WTC11 (cell line): ENCODE data around the gene TMEM130. TPM values are rescaled to one million over a fixed set of nuclear protein-coding genes. Genes with fewer than 3 reads are reported as not detected.

Experiments
- ATAC-seq: fragments of 200-7000 bp; cut with Tn5 transposase; 2 replicates; pipeline ENCODE4 v1.10.0; 2021; ENCODE audit warnings: mild to moderate bottlenecking, moderate library complexity
- CTCF ChIA-PET: fragments of 300-600 bp; sonication (Branson Sonifier 250); formaldehyde crosslinking; loops from one replicate; lab custom pipeline; 2021; ENCODE audit warnings: antibody characterized with exemption; lab: Charles Lee
- POLR2A ChIA-PET: fragments of 350-600 bp; sonication (Branson Sonifier 250); formaldehyde crosslinking; loops from one replicate; lab custom pipeline; 2021; ENCODE audit warnings: antibody characterized with exemption; lab: Charles Lee
- DNase-seq: peaks from one replicate; pipeline ENCODE4 v3.0.0; 2021; ENCODE audit warnings: low spot score
- H3K27ac Mint-ChIP-seq: 2 replicates; pipeline ENCODE4 v1.8.0; 2021; ENCODE audit warnings: mixed read lengths
- H3K27me3 Mint-ChIP-seq: 2 replicates; pipeline ENCODE4 v1.8.0; 2021; ENCODE audit warnings: low read depth, mild to moderate bottlenecking, moderate library complexity, mixed read lengths
- H3K36me3 Mint-ChIP-seq: 2 replicates; pipeline ENCODE4 v1.8.0; 2021; ENCODE audit warnings: mixed read lengths
- H3K4me1 Mint-ChIP-seq: 2 replicates; pipeline ENCODE4 v1.8.0; 2022; ENCODE audit warnings: mixed read lengths
- H3K4me3 Mint-ChIP-seq: 2 replicates; pipeline ENCODE4 v1.8.0; 2021; ENCODE audit warnings: mild to moderate bottlenecking, moderate library complexity, mixed read lengths
- H3K9me3 Mint-ChIP-seq: 2 replicates; pipeline ENCODE4 v1.8.0; 2021; ENCODE audit warnings: mixed read lengths
- CBFB ChIP-seq: sonication (generic); formaldehyde crosslinking; IDR thresholded peaks from 2 replicates; pipeline ENCODE4 v1.8.1; 2022; ENCODE audit warnings: mild to moderate bottlenecking, low read depth, missing genetic modification reagents
- EMX1 ChIP-seq: fragments of 250-450 bp; sonication (Bioruptor Pico); IDR thresholded peaks from 2 replicates; pipeline ENCODE4 v1.8.0; 2021; ENCODE audit warnings: mild to moderate bottlenecking
- KAT7 ChIP-seq: sonication (generic); formaldehyde crosslinking; IDR thresholded peaks from 2 replicates; pipeline ENCODE4 v1.8.1; 2023; ENCODE audit warnings: missing genetic modification reagents, mild to moderate bottlenecking, borderline replicate concordance
- NFYB ChIP-seq: sonication (generic); formaldehyde crosslinking; conservative IDR thresholded peaks from 2 replicates; pipeline ENCODE4 v1.8.0; 2022; ENCODE audit warnings: low read depth, missing genetic modification reagents
- NR1H2 ChIP-seq: sonication (generic); formaldehyde crosslinking; IDR thresholded peaks from 2 replicates; pipeline ENCODE4 v1.9.0; 2021; ENCODE audit warnings: mild to moderate bottlenecking, moderate library complexity, missing genetic modification reagents
- OVOL2 ChIP-seq: fragments of 250-450 bp; sonication (Bioruptor Pico); IDR thresholded peaks from 2 replicates; pipeline ENCODE4 v1.9.0; 2021; ENCODE audit warnings: mild to moderate bottlenecking, borderline replicate concordance
- RELA ChIP-seq: sonication (generic); formaldehyde crosslinking; IDR thresholded peaks from 2 replicates; pipeline ENCODE4 v1.8.1; 2022; ENCODE audit warnings: missing genetic modification reagents, mild to moderate bottlenecking, borderline replicate concordance
- RORB ChIP-seq: fragments of 250-450 bp; sonication (Bioruptor Pico); IDR thresholded peaks from 2 replicates; pipeline ENCODE4 v1.9.0; 2021; ENCODE audit warnings: mild to moderate bottlenecking
- TEAD4 ChIP-seq: sonication (generic); formaldehyde crosslinking; IDR thresholded peaks from 2 replicates; pipeline ENCODE4 v1.8.0; 2022; ENCODE audit warnings: mild to moderate bottlenecking, missing genetic modification reagents
- ZNF138 ChIP-seq: sonication (generic); formaldehyde crosslinking; conservative IDR thresholded peaks from 2 replicates; pipeline ENCODE4 v1.8.1; 2022; ENCODE audit warnings: mild to moderate bottlenecking, moderate library complexity, missing genetic modification reagents
- total RNA-seq: library from RNA; stranded (reverse); gene quantifications from 3 replicates; pipeline ENCODE4 v1.2.3, GENCODE V29; 2021
- TF ChIP-seq, protein P1 (sequence below): fragments of 250-450 bp; sonication (Bioruptor Pico); IDR thresholded peaks from 2 replicates; pipeline ENCODE4 v1.9.0; 2021; ENCODE audit warnings: mild to moderate bottlenecking
- TF ChIP-seq, protein P2 (sequence below): sonication (generic); formaldehyde crosslinking; IDR thresholded peaks from 2 replicates; pipeline ENCODE4 v1.8.1; 2023; ENCODE audit warnings: mild to moderate bottlenecking, missing genetic modification reagents, borderline replicate concordance
- TF ChIP-seq, protein P3 (sequence below): sonication (generic); formaldehyde crosslinking; IDR thresholded peaks from 2 replicates; pipeline ENCODE4 v1.8.1; 2022; ENCODE audit warnings: low read depth, mild to moderate bottlenecking, moderate library complexity, missing genetic modification reagents, borderline replicate concordance
- TF ChIP-seq, protein P4 (sequence below): sonication (generic); formaldehyde crosslinking; IDR thresholded peaks from 2 replicates; pipeline ENCODE4 v1.8.1; 2023; ENCODE audit warnings: mild to moderate bottlenecking, missing genetic modification reagents
- TF ChIP-seq, protein P5 (sequence below): sonication (generic); formaldehyde crosslinking; IDR thresholded peaks from 2 replicates; pipeline ENCODE4 v1.8.0; 2022; ENCODE audit warnings: mild to moderate bottlenecking, missing genetic modification reagents
- TF ChIP-seq, protein P6 (sequence below): sonication (generic); formaldehyde crosslinking; IDR thresholded peaks from 2 replicates; pipeline ENCODE4 v1.8.1; 2022; ENCODE audit warnings: mild to moderate bottlenecking, moderate library complexity, missing genetic modification reagents
- TF ChIP-seq, protein P7 (sequence below): sonication (generic); formaldehyde crosslinking; IDR thresholded peaks from 2 replicates; pipeline ENCODE4 v1.8.1; 2022; ENCODE audit warnings: low read depth, missing genetic modification reagents, borderline replicate concordance
- TF ChIP-seq, protein P8 (sequence below): fragments of 250-450 bp; sonication (Bioruptor Pico); IDR thresholded peaks from 2 replicates; pipeline ENCODE4 v1.9.0; 2021; ENCODE audit warnings: mild to moderate bottlenecking
- TF ChIP-seq, protein P9 (sequence below): sonication (generic); formaldehyde crosslinking; conservative IDR thresholded peaks from 2 replicates; pipeline ENCODE4 v1.8.1; 2022; ENCODE audit warnings: mild to moderate bottlenecking, missing genetic modification reagents

The TMEM130 gene
- total RNA-seq, 1 experiment from 2014 or later, result 3.2 TPM

DNA sequence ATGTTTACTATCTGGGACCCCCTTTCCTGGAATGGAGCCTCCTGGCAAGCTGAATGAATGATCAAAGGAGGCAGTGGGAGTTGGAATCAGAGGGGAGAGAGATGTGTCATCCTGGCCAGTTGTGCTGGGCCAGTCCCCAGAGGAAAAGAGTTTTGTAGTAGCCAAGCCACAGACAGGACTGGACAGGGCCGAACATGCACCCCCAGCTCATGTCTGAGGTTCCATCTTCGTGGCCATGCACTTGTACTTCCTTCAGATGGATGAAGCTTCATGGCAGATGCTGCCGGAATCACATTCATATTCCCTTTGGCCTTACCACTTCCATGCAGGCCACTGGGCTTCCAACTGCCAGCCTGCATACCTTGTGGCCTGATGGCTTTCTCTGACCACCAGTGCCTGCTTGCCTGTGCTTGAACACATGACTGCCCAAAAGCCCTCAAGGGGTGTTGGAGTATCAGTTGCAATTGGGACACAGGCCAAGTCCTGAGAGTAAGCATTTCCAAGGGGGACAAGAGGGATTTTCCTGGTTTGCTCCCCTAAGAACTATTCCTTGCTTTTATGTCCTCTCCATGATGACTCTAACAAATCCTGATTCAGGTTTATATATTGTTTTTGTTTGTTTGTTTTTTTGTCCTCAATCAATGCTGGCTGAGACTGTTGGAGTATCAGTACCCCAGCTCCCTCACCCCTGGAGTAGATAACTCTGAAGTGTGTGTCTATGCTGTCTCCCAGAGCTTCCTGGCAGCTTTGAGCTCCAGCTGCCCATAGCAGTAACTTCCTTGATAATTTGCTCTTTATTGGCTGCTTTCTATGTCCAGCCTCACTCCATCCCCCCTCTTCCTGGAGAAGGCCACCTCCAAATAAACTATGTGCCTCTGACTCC lies 63.6 kb downstream of the TMEM130 start:
- no peak for ATAC-seq
- no peaks in the 10 kb centered on the region for H3K36me3 Mint-ChIP-seq
- H3K27me3 Mint-ChIP-seq, result no peaks in the 10 kb centered on the region; the same call in 1 of the 2 replicates
- DNase-seq, result no peak
- no peak for TF ChIP-seq RELA (CRISPR knock-in tag)
- no peak for TF ChIP-seq NR1H2 (CRISPR knock-in tag)
- TF ChIP-seq RORB, result no peak
- TF ChIP-seq CBFB, result no peak
- TF ChIP-seq, protein P1, sequence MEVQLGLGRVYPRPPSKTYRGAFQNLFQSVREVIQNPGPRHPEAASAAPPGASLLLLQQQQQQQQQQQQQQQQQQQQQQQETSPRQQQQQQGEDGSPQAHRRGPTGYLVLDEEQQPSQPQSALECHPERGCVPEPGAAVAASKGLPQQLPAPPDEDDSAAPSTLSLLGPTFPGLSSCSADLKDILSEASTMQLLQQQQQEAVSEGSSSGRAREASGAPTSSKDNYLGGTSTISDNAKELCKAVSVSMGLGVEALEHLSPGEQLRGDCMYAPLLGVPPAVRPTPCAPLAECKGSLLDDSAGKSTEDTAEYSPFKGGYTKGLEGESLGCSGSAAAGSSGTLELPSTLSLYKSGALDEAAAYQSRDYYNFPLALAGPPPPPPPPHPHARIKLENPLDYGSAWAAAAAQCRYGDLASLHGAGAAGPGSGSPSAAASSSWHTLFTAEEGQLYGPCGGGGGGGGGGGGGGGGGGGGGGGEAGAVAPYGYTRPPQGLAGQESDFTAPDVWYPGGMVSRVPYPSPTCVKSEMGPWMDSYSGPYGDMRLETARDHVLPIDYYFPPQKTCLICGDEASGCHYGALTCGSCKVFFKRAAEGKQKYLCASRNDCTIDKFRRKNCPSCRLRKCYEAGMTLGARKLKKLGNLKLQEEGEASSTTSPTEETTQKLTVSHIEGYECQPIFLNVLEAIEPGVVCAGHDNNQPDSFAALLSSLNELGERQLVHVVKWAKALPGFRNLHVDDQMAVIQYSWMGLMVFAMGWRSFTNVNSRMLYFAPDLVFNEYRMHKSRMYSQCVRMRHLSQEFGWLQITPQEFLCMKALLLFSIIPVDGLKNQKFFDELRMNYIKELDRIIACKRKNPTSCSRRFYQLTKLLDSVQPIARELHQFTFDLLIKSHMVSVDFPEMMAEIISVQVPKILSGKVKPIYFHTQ (CRISPR knock-in tag), result no peak
- TF ChIP-seq EMX1 (CRISPR knock-in tag), result no peak
- TF ChIP-seq, protein P2, sequence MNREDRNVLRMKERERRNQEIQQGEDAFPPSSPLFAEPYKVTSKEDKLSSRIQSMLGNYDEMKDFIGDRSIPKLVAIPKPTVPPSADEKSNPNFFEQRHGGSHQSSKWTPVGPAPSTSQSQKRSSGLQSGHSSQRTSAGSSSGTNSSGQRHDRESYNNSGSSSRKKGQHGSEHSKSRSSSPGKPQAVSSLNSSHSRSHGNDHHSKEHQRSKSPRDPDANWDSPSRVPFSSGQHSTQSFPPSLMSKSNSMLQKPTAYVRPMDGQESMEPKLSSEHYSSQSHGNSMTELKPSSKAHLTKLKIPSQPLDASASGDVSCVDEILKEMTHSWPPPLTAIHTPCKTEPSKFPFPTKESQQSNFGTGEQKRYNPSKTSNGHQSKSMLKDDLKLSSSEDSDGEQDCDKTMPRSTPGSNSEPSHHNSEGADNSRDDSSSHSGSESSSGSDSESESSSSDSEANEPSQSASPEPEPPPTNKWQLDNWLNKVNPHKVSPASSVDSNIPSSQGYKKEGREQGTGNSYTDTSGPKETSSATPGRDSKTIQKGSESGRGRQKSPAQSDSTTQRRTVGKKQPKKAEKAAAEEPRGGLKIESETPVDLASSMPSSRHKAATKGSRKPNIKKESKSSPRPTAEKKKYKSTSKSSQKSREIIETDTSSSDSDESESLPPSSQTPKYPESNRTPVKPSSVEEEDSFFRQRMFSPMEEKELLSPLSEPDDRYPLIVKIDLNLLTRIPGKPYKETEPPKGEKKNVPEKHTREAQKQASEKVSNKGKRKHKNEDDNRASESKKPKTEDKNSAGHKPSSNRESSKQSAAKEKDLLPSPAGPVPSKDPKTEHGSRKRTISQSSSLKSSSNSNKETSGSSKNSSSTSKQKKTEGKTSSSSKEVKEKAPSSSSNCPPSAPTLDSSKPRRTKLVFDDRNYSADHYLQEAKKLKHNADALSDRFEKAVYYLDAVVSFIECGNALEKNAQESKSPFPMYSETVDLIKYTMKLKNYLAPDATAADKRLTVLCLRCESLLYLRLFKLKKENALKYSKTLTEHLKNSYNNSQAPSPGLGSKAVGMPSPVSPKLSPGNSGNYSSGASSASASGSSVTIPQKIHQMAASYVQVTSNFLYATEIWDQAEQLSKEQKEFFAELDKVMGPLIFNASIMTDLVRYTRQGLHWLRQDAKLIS (CRISPR knock-in tag), result no peak
- TF ChIP-seq, protein P3, sequence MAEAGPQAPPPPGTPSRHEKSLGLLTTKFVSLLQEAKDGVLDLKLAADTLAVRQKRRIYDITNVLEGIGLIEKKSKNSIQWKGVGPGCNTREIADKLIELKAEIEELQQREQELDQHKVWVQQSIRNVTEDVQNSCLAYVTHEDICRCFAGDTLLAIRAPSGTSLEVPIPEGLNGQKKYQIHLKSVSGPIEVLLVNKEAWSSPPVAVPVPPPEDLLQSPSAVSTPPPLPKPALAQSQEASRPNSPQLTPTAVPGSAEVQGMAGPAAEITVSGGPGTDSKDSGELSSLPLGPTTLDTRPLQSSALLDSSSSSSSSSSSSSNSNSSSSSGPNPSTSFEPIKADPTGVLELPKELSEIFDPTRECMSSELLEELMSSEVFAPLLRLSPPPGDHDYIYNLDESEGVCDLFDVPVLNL (CRISPR knock-in tag), result no peak
- no peak for TF ChIP-seq ZNF138 (CRISPR knock-in tag)
- no peak for TF ChIP-seq KAT7 (CRISPR knock-in tag)
- TF ChIP-seq, protein P4, sequence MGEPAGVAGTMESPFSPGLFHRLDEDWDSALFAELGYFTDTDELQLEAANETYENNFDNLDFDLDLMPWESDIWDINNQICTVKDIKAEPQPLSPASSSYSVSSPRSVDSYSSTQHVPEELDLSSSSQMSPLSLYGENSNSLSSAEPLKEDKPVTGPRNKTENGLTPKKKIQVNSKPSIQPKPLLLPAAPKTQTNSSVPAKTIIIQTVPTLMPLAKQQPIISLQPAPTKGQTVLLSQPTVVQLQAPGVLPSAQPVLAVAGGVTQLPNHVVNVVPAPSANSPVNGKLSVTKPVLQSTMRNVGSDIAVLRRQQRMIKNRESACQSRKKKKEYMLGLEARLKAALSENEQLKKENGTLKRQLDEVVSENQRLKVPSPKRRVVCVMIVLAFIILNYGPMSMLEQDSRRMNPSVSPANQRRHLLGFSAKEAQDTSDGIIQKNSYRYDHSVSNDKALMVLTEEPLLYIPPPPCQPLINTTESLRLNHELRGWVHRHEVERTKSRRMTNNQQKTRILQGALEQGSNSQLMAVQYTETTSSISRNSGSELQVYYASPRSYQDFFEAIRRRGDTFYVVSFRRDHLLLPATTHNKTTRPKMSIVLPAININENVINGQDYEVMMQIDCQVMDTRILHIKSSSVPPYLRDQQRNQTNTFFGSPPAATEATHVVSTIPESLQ, result no peak
- TF ChIP-seq, protein P5, sequence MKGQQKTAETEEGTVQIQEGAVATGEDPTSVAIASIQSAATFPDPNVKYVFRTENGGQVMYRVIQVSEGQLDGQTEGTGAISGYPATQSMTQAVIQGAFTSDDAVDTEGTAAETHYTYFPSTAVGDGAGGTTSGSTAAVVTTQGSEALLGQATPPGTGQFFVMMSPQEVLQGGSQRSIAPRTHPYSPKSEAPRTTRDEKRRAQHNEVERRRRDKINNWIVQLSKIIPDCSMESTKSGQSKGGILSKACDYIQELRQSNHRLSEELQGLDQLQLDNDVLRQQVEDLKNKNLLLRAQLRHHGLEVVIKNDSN (CRISPR knock-in tag), result no peak
- POLR2A ChIA-PET, result no interaction called here
- peaks cover 8% of the 10 kb centered on the region for H3K9me3 Mint-ChIP-seq
- no peaks in the 10 kb centered on the region for H3K4me1 Mint-ChIP-seq
- H3K4me3 Mint-ChIP-seq, result no peak overlapping the region
- CTCF ChIA-PET, result interaction anchor here (1.5 to 2.3 kb wide), 2 partner anchors 25 to 60 kb away, joined by 3 to 13 read pairs; no protein-coding TSS in a partner anchor
- H3K27ac Mint-ChIP-seq, result no peak overlapping the region

DNA sequence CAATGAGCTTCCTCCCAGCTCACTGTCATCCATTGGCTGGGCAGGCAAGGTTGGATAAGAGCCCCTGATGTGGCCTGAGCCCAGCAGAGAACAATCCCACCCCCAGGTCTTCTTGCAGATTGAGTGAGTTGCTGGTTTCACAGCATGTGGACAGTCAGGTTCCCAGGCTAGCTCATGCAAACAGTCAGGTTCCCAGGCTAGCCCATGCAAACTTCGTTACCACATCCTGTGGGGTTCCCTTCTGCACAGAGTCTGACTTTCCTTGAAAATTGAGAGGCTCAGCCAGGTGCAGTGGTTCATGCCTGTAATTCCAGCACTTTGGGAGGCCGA lies 67.1 kb downstream of the TMEM130 start:
- Mint-ChIP-seq H3K27ac (no peak overlapping the region), H3K27me3 (no peaks in the 10 kb centered on the region), H3K9me3 (peaks cover 18% of the 10 kb centered on the region), H3K36me3 (peaks cover 6% of the 10 kb centered on the region), H3K4me3 (no peak overlapping the region), H3K4me1 (no peaks in the 10 kb centered on the region)
- ChIA-PET CTCF (interaction anchor here (1.6 to 1.8 kb wide), 2 partner anchors 30 to 57 kb away, joined by 5 to 6 read pairs; no protein-coding TSS in a partner anchor), POLR2A (no interaction called here)
- DNase-seq (no peak), ATAC-seq (no peak)
- TF ChIP-seq TEAD4 (CRISPR knock-in tag), result no peak
- no peak for TF ChIP-seq RORB
- TF ChIP-seq NFYB, result no peak
- no peak for TF ChIP-seq KAT7 (CRISPR knock-in tag)
- TF ChIP-seq, protein P6, sequence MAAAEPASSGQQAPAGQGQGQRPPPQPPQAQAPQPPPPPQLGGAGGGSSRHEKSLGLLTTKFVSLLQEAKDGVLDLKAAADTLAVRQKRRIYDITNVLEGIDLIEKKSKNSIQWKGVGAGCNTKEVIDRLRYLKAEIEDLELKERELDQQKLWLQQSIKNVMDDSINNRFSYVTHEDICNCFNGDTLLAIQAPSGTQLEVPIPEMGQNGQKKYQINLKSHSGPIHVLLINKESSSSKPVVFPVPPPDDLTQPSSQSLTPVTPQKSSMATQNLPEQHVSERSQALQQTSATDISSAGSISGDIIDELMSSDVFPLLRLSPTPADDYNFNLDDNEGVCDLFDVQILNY (CRISPR knock-in tag), result no peak
- TF ChIP-seq, protein P7, sequence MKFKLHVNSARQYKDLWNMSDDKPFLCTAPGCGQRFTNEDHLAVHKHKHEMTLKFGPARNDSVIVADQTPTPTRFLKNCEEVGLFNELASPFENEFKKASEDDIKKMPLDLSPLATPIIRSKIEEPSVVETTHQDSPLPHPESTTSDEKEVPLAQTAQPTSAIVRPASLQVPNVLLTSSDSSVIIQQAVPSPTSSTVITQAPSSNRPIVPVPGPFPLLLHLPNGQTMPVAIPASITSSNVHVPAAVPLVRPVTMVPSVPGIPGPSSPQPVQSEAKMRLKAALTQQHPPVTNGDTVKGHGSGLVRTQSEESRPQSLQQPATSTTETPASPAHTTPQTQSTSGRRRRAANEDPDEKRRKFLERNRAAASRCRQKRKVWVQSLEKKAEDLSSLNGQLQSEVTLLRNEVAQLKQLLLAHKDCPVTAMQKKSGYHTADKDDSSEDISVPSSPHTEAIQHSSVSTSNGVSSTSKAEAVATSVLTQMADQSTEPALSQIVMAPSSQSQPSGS (CRISPR knock-in tag), result no peak
- TF ChIP-seq, protein P8, sequence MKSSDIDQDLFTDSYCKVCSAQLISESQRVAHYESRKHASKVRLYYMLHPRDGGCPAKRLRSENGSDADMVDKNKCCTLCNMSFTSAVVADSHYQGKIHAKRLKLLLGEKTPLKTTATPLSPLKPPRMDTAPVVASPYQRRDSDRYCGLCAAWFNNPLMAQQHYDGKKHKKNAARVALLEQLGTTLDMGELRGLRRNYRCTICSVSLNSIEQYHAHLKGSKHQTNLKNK (CRISPR knock-in tag), result no peak
- TF ChIP-seq, protein P9, sequence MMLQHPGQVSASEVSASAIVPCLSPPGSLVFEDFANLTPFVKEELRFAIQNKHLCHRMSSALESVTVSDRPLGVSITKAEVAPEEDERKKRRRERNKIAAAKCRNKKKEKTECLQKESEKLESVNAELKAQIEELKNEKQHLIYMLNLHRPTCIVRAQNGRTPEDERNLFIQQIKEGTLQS, result no peak
- no peak for TF ChIP-seq OVOL2 (CRISPR knock-in tag)
